Transverse colon (tissue), 4 donors: Measurements from ENCODE around the gene CAMTA1. TPM values are rescaled to one million over a fixed set of nuclear protein-coding genes. Genes with fewer than 3 reads are reported as not detected.

Experiments
- DNase-seq: peaks from one replicate; pipeline ENCODE4 v3.0.0-alpha.2; 2019
- H3K27ac ChIP-seq, 4 donors: fragments of 200-600 bp; sonication (generic); 2 replicates each; pipeline ENCODE4 v1.5.1; 2016 to 2018; ENCODE audit warnings: inconsistent platforms in 4 of 4
- H3K27me3 ChIP-seq: fragments of 200-600 bp; sonication (generic); 2 replicates; pipeline ENCODE4 v1.5.1; 2017; ENCODE audit warnings: inconsistent platforms
- H3K36me3 ChIP-seq, 4 donors: fragments of 200-600 bp; sonication (generic); 2 replicates each; pipeline ENCODE4 v1.5.1; 2017 to 2019; ENCODE audit warnings: inconsistent platforms in 4 of 4
- H3K4me1 ChIP-seq, 4 donors: fragments of 200-600 bp; sonication (generic); 2 replicates each; pipeline ENCODE4 v1.5.1; 2017 to 2020; ENCODE audit warnings: inconsistent platforms in 4 of 4
- H3K4me3 ChIP-seq, 4 donors: fragments of 200-600 bp; sonication (generic); 1 replicate in 1 of 4; 2 replicates in 3 of 4; pipeline versions ENCODE4 v1.5.1 to v1.6.1; 2017 to 2019; ENCODE audit warnings: inconsistent platforms in 4 of 4
- H3K9me3 ChIP-seq, 2 donors: fragments of 200-600 bp; sonication (generic); 2 replicates each; pipeline ENCODE4 v1.5.1; 2017 to 2019; ENCODE audit warnings: inconsistent platforms in 2 of 2
- CTCF ChIP-seq, 5 experiments: fragments of 200-600 bp in 3 of 5; fragments of 450-650 bp in 2 of 5; sonication (generic) in 3 of 5; IDR thresholded peaks; 1 replicate in 2 of 5; 2 replicates in 3 of 5; pipeline ENCODE4 v1.5.1; 2016 to 2017; ENCODE audit warnings: antibody characterized with exemption in 5 of 5, inconsistent platforms in 3 of 5, mild to moderate bottlenecking in 2 of 5, moderate library complexity in 1 of 5
- EP300 ChIP-seq: sonication (generic); formaldehyde crosslinking; IDR thresholded peaks from one replicate; pipeline ENCODE4 v1.6.1; 2017; ENCODE audit warnings: antibody characterized with exemption, low read depth
- POLR2A ChIP-seq: fragments of 450-650 bp; IDR thresholded peaks from one replicate; pipeline ENCODE4 v1.6.1; 2016; ENCODE audit warnings: antibody characterized with exemption, mild to moderate bottlenecking, moderate library complexity
- POLR2AphosphoS5 ChIP-seq, 3 donors: sonication (generic); formaldehyde crosslinking; IDR thresholded peaks; one replicate each; pipeline ENCODE4 v1.6.1; 2016; ENCODE audit warnings: antibody characterized with exemption in 3 of 3
- WGBS, 2 donors: methylation state at CpG; one replicate each; pipeline ENCODE4 v1.1.5; 2018; ENCODE audit warnings: low coverage in 1 of 2; 5-methylcytosine and 5-hydroxymethylcytosine counted together
- in situ Hi-C, 4 donors: fragments of 200-750 bp; cut with MboI; loops; one replicate each; pipeline versions ENCODE4 v1.15.0 to v1.15.1; 2017; ENCODE audit warnings: low sequenced_read_pairs in 3 of 4, low pct_ligation_motif_present in 1 of 4, low pct_unique_long_range_greater_than_20kb in 1 of 4
- intact Hi-C: fragments of 100-400 bp; cut with DNase I; formaldehyde crosslinking; loops from one replicate; pipeline ENCODE4 v1.15.1; 2023; ENCODE audit warnings: low total_unique reads
- total RNA-seq, 4 donors: library from RNA; depleted of rRNA; stranded (reverse); fragments of >200 nt; gene quantifications; one replicate each; pipeline ENCODE4 v1.1.0, GENCODE V29; 2016

Gene CAMTA1
- total RNA-seq, 4 donors from 2014 or later = 93.8 to 268 (median 130) TPM

- H3K4me3 ChIP-seq = no peak overlapping the region
- H3K27ac ChIP-seq = no peak overlapping the region
- H3K9me3 ChIP-seq = peaks cover 0 to 3% of the 10 kb centered on the region in 2 donors
- no peaks in the 10 kb centered on the region for H3K36me3 ChIP-seq
- TF ChIP-seq POLR2AphosphoS5 (IDR thresholded peaks at IDR 0.05) (no peak), EP300 (no peak), POLR2A (no peak), CTCF (IDR thresholded peaks at IDR 0.05) (no peak)
- DNase-seq = no peak
- intact Hi-C loops (no loop called here), in situ Hi-C loops (no loop called here)
- H3K27me3 ChIP-seq = peaks cover 15% of the 10 kb centered on the region
- 63% methylated on average over 3 of the region's 3 CpGs; no CpG with 5 or more reads in 1 of the 2 donors for WGBS, 2 donors
- H3K4me1 ChIP-seq = no peaks in the 10 kb centered on the region
Observed at GRCh38 chr1:6988796-6989195, 203.5 kb downstream of the CAMTA1 start.

GRCh38 chr1:6989212-6990159, 204.2 kb downstream of the CAMTA1 start:
- TF ChIP-seq EP300 = no peak
- no peak for TF ChIP-seq POLR2A
- TF ChIP-seq POLR2AphosphoS5 (IDR thresholded peaks at IDR 0.05) = no peak
- no peak for TF ChIP-seq CTCF (IDR thresholded peaks at IDR 0.05)
- H3K9me3 ChIP-seq = peaks cover 0 to 3% of the 10 kb centered on the region in 2 donors
- no peaks in the 10 kb centered on the region for H3K4me1 ChIP-seq
- H3K4me3 ChIP-seq = no peak overlapping the region
- no peak overlapping the region for H3K27ac ChIP-seq
- H3K27me3 ChIP-seq = peaks cover 15% of the 10 kb centered on the region
- in situ Hi-C loops (no loop called here), intact Hi-C loops (no loop called here)
- DNase-seq = no peak
- WGBS, 2 donors = 47 to 53% methylated on average over 10 to 13 of the region's 13 CpGs
- no peaks in the 10 kb centered on the region for H3K36me3 ChIP-seq

- TF ChIP-seq POLR2A = no peak
- no peak for TF ChIP-seq CTCF (IDR thresholded peaks at IDR 0.05)
- no peak for TF ChIP-seq POLR2AphosphoS5 (IDR thresholded peaks at IDR 0.05)
- no peak for TF ChIP-seq EP300
- Histone ChIP-seq H3K4me3 (no peak overlapping the region), H3K27me3 (peaks cover 13% of the 10 kb centered on the region), H3K9me3 (peaks cover 0 to 3% of the 10 kb centered on the region in 2 donors), H3K27ac (no peak overlapping the region), H3K4me1 (no peaks in the 10 kb centered on the region), H3K36me3 (no peaks in the 10 kb centered on the region)
- 72 to 77% methylated on average over 1 of the region's 1 CpG for WGBS, 2 donors
- in situ Hi-C loops (no loop called here), intact Hi-C loops (no loop called here)
- no peak for DNase-seq
Observed at GRCh38 chr1:6991266-6991665, 206.0 kb downstream of the CAMTA1 start.

GRCh38 chr1:6995789-6996188, 210.5 kb downstream of the CAMTA1 start:
- in situ Hi-C loops = no loop called here

More at GRCh38 chr1:6995789-6996188, 210.5 kb downstream of the CAMTA1 start:
- H3K4me3 ChIP-seq = no peak overlapping the region
- intact Hi-C loops = no loop called here
- no peaks in the 10 kb centered on the region for H3K4me1 ChIP-seq
- no peak for TF ChIP-seq POLR2A
- no peak for TF ChIP-seq CTCF (IDR thresholded peaks at IDR 0.05)
- no peak for TF ChIP-seq EP300
- no peak for TF ChIP-seq POLR2AphosphoS5 (IDR thresholded peaks at IDR 0.05)
- peaks cover 0 to 3% of the 10 kb centered on the region in 2 donors for H3K9me3 ChIP-seq
- no peak overlapping the region for H3K27ac ChIP-seq
- no peaks in the 10 kb centered on the region for H3K36me3 ChIP-seq
- DNase-seq = no peak
- H3K27me3 ChIP-seq = peaks cover 2% of the 10 kb centered on the region
- WGBS, 2 donors = 77 to 82% methylated on average over 3 to 5 of the region's 5 CpGs
